Amniotic stem cell (primary cell): Measurements from ENCODE around the gene CYBRD1.
A peak's percentile ranks its signal among the peaks of the same experiment; 100 is the strongest.
"Not testable (repeated sequence)": the region's sequence is repeated elsewhere in the genome, so short reads cannot be mapped to it uniquely, and the experiment has no call there.

ENCODE experiments used
- DNase-seq: peaks from one replicate; lab custom pipeline; 2025; lab: John Stamatoyannopoulos, UW

Gene CYBRD1

DNA sequence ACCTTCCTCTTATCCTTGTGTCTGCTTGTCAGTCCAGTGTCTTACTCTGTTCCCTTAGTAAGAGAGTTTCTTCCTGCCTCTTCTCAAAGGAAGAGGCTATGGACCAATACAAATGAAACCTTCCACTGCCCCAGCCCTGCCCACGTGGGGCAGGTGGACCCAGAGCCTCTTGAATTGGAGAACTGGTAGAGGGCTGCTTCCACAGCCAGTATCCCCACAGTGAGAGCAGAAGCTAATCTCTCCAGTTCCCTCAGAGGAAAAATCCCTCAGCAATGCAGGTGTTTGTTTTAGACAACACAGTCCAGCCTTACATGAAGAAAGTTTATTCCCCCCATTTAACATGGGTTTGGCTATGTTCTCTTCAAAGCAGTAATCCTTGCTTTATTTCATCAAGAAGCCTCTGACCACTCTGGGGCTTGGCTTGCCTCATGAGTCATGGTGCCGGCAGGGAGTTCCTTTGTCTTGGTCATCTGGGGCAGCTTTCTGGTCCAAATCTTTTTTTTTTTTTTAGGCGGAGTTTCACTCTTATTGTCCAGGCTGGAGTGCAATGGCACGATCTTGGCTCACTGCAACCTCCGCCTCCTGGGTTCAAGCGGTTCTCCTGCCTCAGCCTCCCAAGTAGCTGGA, 6.5 kb upstream of the CYBRD1 start:
- DNase-seq, result peak; percentile 36

DNA sequence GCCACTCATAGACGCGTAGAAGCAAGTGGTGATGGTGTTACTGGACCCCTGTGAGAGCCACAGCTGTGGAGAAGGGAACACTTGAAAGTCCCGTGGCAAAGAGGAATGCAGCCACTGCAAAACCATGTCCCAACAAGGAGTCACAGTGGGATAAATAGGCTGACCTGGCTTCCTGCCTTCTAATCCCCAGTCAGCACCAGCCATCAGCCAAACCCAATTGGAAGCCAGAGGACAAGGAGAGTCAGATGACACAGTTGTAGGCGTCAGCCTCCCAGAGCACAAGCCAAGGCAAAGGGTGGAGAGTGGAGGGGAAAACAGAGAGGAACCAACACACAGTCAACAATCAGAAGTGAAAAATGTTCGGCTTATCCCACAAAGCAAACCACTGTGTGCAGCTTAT, 5.5 kb upstream of the CYBRD1 start:
- DNase-seq, result no peak

DNA sequence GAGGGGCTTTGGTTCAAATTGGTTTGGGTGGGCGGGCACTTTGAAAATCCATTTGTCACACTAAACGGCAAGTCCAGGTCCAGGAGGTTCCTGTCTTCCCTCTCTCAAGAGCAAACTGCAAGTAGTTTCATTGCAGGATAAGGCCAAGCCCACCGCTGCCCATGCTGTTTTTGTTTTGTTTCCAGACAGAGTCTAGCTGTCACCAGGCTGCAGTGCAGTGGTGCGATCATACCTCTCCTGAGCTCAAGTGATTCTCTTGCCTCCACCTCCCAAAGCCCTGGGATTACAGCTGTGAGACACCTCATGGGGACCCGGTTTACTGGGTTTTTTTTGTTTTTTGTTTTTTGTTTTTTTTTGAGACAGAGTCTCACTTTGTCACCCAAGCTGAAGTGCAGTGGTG, 1.8 kb upstream of the CYBRD1 start:
- DNase-seq, result no peak

DNA sequence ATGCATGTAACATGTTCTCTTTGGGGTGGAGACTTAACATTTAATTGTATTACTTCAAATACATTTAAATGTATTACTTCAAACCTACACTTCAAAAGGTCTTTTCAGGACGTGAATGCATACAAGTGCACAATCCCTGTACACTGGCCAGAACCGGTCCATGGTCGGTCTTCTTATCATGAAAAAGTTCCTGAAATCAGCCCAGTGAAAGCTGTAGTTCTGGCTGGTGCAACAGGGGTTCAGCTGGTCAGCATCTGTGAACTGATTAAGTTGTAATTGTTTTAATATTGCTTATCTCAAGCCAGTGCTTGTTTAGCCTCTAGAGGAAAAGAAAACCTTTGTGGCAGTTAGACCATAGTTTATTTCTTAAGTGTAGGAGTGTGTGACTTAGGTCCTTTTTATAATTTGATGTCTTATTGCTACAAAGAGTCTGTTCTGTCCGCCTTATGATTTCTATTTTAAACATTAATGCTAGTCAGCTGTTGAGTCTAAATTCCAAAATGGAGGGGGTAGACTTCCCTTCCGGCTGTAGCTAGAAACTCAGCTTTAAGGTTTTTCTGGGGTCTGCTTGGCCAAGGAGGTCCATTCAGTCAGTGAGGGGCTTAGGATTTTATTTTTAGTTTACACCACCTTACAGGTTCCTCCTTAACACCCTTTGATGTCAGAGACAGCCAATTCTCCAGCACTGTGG, 768 bp upstream of the CYBRD1 start:
- DNase-seq, result no peak

DNA sequence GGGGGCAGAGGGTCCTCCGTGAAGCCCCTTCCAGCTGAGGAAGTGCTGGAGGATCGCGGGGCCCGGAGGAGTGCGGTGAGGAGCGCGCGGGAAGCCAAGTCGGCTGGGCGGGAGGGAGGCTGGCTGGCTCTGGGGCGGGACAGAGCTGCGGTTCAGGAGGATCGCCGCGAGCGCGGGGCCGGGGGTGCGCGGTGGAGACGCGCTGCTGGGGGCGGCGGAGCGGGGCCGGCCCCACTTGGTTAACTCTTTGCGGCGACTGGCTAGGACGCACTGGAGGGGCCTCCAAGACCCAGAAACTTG, 464 bp downstream of the CYBRD1 start:
- no peak for DNase-seq

DNA sequence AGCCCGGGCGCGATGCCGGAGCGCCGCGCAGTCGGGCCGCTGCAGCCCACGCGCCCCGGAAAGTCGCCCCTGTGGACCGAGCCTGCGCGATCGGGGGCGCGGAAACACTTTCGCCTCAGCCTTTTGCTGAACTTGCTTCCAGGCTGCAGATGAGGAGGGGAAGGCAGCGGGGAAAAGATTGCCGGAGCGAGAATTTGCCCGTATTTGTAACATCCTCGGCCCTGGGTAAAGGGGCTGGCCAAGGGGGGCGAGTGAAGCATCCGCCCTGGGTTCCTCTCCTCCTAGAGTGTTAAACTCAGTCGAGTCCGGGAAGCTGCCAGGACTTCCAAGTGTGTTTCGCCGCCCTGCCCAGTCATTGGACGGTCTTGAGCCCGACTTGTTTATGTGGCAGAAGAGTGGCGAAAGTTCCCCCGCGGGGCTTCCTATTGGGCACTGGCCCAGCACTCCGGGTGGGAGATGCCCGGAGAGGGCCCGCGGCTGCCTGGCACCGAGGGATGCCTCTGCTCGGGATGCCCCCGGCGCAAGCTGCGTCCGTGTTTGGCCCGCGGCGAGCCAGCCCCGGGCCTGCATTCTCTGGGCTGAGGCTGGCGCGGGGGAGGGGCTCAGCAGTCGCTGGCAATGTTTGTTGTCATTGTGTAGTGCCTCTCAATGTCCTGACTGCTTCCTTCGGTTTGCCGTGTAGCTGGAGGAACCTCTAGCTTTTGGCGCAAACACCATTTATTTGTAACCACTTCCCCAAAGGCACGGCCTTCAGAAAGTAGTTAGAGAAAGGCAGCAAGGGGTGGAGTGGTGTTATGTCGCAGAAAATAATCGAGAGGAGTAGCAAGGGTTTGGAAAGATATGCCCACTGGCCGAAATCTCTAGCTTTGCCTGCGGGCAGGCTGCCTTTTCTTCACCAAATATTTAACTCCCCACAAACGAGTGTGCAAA, 1.1 kb downstream of the CYBRD1 start:
- peak; percentile 62 for DNase-seq

DNA sequence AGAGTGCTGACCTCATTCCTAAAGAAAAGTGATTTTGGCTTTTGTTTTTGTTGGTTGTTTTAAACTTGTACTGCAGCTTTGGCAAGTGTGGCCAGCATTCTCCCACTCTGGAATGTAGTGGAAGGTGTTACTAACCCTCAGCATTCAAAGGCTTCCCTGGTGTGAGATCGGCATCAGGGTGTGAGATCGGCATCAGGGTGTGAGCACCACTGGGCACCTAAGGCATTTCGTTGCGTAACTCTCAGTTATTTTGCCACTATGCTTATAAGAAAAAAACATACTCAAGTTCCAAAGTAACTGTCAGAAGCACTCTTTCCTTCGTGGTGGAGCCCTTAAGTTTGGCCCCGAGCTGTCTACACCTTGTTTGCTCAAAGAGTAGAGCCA, 1.7 kb downstream of the CYBRD1 start:
- peak; percentile 25 for DNase-seq

DNA sequence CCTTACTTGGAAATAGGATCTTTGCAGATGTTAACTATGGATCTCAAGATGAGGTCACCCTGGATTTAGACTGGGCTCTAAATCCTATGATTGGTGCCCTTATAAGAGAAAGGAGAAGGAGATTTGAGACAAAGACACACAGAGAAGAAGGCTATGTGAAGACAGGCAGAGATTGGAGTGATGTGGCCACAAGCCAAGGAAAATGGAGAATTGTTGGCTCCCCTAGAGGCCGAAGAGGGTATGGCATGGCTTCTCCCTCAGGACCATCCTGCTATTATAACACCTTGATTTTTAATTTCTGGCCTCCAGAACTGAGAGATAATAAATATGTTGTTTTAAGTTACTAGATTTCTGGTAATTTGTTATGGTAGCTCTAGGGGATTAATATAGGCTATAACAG, 7.6 kb downstream of the CYBRD1 start:
- DNase-seq, result no peak

DNA sequence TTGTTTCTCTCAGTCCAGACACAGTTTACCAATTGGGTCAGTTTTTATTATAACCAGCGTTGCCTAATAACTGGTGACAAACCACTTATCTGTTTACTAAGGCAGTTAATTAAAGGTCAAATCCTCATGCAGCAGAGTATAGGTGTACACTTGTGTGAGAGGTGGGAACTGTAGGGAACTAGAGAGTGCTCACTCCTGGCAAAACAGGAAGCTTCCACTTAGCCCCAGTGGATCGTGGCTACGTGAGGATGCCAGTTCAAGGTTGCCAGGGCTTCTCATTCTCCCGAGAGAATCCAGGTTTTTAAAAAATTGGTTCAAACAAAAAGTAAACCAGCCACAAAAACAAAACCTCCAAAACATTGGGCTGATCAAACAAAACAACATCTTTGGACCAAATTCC, 8.1 kb downstream of the CYBRD1 start:
- no peak for DNase-seq

DNA sequence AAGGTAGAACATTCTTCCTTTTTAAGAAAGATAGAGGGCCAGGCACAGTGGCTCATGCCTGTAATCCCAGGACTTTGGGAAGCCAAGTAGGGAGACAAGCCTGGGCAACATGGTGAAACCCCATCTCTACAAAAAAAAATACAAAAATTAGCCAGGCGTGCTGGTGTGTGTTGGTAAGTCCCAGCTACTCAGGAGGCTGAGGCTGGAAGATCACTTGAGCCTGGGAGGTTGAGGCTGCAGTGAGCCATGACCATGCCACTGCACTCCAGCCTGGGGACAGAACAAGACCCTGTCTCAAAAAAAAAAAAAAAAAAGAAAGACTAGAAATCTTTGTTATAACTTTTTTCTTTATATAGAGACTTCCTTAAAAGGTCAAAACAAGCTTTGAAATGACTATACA, 8.6 kb downstream of the CYBRD1 start:
- DNase-seq, result not testable (repeated sequence)

DNA sequence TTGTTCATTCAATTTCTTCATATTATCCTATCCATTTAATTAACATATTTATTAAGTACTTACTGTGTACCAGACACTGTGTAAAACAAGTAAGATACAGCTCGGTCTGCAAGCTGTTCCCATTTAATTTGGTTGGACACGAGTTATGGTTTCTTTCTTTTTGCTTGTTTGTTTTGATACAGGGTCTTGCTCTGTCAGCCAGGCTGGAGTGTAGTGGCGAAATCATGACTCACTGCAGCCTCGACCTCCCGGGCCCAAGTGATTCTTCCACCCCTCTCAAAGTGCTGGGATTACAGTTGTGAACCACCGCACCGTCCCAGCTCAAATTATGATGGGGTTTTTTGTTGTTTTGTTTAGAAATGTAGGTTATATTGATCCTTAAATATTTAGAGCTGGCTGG, 9.0 kb downstream of the CYBRD1 start:
- peak; percentile 58 for DNase-seq

DNA sequence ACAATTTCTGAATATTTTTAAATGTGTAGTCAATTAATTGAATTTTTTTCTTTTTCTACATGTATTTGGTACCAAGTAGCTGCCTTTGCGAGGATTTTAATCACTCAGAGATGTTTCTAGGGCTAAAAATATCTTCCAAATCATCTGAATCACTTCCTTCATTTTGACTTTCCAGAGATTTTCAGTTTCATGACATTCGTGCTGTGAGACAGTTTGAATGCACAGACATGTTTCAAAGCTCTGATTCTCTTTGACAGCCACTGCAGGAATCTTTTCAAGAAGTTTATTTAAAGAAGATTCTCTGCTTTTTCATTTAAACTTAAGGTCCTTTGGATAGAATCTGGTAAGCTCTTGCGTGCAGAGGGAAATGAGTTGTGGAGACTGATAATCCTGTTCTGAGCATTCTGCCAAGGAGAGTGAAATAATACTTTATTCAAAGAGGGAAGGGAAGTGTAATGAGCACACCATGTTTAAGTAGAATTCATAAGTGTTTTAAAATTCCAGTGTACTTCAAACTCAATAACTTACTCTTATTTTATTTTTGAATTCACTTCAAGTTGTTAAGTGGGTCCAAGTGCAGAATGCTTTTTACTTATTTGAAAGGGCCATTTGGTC, 9.7 kb downstream of the CYBRD1 start:
- peak; percentile 19 for DNase-seq

DNA sequence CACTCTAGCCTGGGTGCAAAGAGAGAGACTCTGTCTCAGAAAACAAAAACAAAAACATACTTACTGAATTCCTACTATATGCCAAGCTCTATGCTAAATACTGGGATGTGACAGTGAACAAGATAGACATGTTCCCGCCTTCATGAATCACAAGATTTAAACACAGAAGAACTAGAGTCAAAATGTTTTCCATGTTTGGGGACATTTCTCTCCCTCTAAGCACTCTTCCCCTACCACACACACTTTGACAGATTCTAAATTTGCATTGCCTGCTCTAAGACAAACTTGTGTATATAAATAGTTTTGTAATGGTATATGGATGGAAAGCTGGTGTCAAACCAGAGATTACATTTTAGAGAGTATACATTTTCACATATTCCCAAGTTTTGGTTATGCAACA, 11.1 kb downstream of the CYBRD1 start:
- no peak for DNase-seq

DNA sequence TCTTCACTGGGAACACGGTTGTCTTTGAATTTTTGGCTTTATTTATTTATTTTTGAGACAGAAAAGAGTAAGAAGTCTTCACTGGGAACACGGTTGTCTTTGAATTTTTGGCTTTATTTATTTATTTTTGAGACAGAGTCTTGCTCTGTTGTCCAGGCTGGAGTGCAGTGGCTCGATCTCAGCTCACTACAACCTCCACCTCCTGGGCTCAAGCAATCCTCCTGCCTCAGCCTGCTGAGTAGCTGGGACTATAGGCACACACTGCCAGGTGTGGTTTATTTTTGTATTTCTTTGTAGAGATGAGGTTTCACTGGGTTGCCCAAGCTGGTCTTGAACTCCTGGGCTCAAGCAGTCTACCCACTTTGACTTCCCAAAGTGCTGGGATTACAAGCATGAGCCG, 13.3 kb downstream of the CYBRD1 start:
- not testable (repeated sequence) for DNase-seq

DNA sequence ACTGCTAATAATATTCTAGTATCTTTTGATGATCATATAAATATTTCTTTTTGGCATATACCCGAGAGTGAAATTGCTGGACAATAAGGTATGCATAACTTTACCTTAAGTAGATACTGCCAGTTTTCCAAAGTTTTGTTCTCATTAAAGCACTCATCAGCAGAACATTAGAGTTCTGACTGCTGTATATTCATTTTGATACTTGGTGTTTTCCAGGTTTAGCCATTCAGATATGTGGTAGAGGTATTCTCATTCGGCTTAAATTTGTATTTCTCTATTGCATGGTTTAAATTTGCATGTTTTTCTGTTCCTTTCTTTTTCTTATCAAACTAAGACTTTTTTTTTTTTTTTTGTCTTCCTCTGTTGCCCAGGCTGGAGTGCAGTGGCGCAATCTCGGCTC, 18.2 kb downstream of the CYBRD1 start:
- no peak for DNase-seq

DNA sequence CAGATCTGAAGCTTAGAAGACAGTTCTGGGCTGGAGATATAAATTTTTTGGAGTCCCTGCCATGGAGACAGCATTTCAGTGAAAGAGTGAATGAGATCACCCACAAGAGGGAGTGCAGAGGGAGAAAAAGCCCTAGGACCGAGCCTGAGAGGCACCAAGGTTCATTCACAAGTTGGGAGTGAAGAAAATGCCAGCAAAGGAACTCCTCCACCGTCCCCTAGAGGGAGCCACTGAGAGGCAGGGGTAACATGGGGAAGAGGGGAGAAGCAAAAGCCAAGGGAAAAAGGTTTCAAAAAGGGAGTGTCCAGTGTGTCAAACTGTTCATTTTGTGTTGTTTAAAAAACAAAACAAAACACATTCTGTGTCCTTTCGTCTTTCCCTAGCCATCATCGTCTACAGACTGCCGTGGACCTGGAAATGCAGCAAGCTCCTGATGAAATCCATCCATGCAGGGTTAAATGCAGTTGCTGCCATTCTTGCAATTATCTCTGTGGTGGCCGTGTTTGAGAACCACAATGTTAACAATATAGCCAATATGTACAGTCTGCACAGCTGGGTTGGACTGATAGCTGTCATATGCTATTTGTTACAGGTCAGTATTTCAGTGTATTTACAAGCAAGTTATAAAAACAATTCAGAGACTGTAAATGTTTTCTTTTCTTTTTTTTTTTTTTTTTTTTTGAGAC, 19.1 kb downstream of the CYBRD1 start:
- no peak for DNase-seq

DNA sequence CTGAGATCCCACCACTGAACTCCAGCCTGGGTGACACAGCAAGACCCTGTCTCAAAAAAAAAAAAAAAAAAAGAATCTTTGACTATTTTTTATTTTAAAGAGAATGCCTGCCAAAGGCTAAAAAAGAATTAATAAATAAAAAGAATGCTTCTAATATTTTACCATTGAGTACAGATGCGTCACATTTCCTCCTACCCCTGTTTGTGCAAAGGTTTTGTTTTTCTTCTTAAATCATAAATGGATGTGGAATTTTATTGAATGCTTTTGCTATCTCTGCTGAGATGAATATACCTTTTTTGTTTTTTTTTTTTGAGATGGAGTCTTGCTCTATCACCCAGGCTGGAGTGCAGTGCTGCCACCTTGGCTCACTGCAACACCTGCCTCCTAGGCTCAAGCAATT, 22.8 kb downstream of the CYBRD1 start:
- no peak for DNase-seq

DNA sequence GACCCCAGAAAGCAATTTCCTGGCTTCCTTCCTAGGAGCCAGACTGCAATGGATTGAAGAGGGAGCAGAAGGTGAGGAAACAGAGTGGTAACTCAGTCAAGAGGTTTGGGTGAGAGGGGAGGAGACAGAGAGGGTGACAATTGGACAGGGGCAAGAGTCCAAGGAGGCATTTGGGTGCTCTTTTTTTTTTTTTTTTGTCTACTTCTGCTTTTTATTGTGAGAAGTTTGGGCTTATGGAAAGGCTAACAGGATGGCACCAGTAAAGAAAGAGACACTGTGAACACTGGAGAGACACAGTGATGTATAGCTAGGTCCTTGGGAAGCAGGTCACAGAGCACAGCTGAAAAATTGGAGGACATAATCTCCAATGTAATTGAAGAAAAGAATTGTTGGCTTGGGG, 25.0 kb downstream of the CYBRD1 start:
- DNase-seq, result no peak

DNA sequence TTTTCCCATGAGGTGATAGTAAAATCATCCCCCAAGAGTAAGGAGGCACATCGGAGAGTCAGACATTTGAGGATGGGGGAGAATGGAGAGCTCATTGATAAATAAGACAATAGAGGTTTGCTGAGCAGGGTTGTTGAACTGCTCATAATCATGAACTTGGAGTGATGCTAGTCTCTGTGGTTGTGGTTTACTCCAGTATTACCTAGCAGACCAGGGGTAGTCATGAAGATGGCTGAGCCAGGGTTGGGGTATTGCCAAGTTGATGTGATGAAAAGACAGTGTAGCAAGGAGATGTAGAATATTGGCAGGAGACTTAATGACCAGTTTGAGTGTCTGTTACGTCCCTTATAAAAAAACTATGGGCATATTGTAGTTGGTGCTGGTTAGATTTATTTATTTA, 25.4 kb downstream of the CYBRD1 start:
- no peak for DNase-seq

DNA sequence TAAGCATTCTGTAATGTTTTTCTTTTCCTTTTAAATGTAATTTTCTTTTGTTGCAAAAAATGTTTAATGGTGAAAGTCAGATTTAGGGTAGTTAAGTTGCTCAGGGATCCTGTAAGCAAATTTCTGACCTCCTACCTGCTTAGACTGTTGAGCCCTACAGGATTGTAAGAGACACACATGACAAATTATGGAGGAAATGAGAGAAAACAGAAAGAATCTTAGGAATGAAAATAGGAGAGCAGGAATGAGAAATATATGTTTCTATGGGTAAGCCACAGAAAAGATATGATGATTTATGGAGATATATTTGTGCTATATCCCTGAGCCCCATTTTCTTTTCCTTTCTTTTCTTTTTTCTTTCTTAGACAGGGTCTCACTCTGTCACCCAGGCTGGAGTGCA, 28.3 kb downstream of the CYBRD1 start:
- DNase-seq, result no peak

DNA sequence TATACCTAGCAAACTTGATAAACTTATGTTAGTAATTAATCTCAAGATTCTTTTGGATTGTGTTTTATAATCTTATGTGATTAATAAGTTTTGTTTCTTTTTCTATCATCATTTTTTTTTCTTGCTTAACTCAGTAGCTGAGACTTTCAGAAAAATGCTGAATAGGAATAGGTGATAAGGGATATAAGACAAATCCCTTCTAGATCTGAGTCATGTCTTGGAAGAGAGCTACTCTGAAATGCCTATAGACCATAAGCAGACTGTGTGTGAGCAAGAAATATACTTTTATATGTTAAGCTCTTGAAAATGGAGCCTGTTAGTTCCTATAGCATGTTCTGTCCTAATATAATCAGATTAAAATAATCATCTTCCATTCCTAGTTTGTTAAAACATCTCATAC, 29.6 kb downstream of the CYBRD1 start:
- DNase-seq, result no peak

DNA sequence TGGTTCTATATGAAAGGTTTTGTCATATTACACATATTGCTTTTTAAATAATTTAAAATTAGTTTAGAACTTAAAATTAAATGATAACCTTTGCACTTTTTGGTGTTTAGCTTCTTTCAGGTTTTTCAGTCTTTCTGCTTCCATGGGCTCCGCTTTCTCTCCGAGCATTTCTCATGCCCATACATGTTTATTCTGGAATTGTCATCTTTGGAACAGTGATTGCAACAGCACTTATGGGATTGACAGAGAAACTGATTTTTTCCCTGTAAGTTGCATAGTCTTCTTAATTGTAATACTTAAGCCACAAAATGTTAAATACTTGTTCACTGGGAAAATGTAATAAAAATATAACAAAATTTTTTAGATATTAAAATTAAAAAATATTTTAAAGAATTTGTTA, 31.0 kb downstream of the CYBRD1 start:
- DNase-seq, result no peak
